Measurements from ENCODE around the gene PARD3B.

- TF ChIP-seq POLR2AphosphoS5 (IDR thresholded peaks at IDR 0.05; ENCODE audit: low read depth, low read length), result no peak
- no peak for TF ChIP-seq TAF1 (IDR thresholded peaks at IDR 0.05; ENCODE audit: borderline replicate concordance, low read depth, low read length)
Observed at GRCh38 chr2:205496772-205497171, 951.5 kb downstream of the PARD3B start.

Data from GM12892 (cell line).